Panc1 (cell line): Measurements from ENCODE around the gene ATOSB.

Experiments used
- CTCF ChIP-seq: fragments of 450-650 bp; IDR thresholded peaks from 2 replicates; pipeline ENCODE4 v1.5.1; 2017; ENCODE audit warnings: mild to moderate bottlenecking
- POLR2AphosphoS5 ChIP-seq: IDR thresholded peaks from 2 replicates; pipeline ENCODE4 v1.6.1; 2012; ENCODE audit warnings: mild to moderate bottlenecking, low read depth, low read length, moderate library complexity
- REST ChIP-seq, 2 experiments: IDR thresholded peaks; 2 replicates each; pipeline ENCODE4 v1.6.1; 2011 to 2012; ENCODE audit warnings: low read depth in 2 of 2, control low read depth in 1 of 2, low read length in 1 of 2, mild to moderate bottlenecking in 1 of 2, moderate library complexity in 1 of 2; ENCODE audit not compliant: insufficient read depth in 1 of 2
- SIN3A ChIP-seq: IDR thresholded peaks from 2 replicates; pipeline ENCODE4 v1.6.1; 2012; ENCODE audit warnings: low read depth, mild to moderate bottlenecking, low read length, moderate library complexity, borderline replicate concordance; ENCODE audit not compliant: insufficient read depth
- TCF7L2 ChIP-seq: IDR thresholded peaks from 2 replicates; pipeline ENCODE4 v1.6.1; 2011; ENCODE audit warnings: mild to moderate bottlenecking, low read depth, low read length, inconsistent platforms

GRCh38 chr9:35106343-35106730, 9.3 kb downstream of the ATOSB start:
- no peak for TF ChIP-seq CTCF
- TF ChIP-seq REST (IDR thresholded peaks at IDR 0.05; ENCODE audit: insufficient read depth in 1 of 2, low read depth in 2 of 2, low read length in 1 of 2) = no peak
- TF ChIP-seq SIN3A = no peak
- no peak for TF ChIP-seq TCF7L2
- TF ChIP-seq POLR2AphosphoS5 = no peak
